HL-60/S4 (cell line): Measurements from ENCODE around the gene GPRC5D.

Source experiments
- in situ Hi-C: fragments of 300-500 bp; cut with MboI; formaldehyde crosslinking; loops from 2 replicates; pipeline ENCODE4 v1.14.3; 2022; ENCODE audit warnings: low sequenced_read_pairs

The GPRC5D gene

DNA sequence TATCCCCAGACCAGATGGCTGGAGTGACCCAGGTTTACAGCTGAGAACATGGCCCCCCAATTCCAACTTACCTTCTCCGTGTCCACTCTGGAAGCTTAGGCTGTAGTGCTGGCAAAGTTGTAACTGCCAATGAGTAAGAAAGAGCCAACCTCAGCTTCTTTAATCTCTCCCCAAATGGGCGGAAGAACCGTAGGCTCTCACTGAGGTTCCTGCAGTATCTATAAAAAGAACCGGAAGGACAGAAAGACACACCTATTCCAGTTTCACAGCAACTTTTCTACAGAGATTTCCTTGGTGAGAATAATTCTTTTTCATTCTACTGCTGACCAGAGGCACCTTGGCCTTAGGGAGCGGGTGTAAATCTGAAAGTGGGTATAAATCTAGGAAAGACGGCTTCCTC is at the start of gene GPRC5D:
Gene GPRC5D, minus strand, starts transcription at position 135 of the 400 bp plus-strand sequence. CDS start 1,786 bp downstream, outside the sequence.
- in situ Hi-C loops: no loop called here

DNA sequence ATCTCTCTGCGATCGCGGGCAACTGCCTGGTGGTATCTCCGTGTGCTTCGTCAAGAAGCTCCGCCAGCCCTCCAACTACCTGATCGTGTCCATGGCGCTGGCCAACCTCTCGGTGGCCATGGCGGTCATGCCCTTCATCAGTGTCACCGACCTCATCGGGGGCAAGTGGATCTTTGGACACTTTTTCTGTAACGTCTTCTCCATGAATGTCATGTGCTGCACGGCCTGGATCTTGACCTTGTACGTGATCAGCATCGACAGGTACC is 49.7 kb upstream of the GPRC5D start:
- in situ Hi-C loops: no loop called here

- in situ Hi-C loops: no loop called here
Measured at GRCh38 chr12:13000925-13001774, 49.2 kb upstream of the GPRC5D start.

DNA sequence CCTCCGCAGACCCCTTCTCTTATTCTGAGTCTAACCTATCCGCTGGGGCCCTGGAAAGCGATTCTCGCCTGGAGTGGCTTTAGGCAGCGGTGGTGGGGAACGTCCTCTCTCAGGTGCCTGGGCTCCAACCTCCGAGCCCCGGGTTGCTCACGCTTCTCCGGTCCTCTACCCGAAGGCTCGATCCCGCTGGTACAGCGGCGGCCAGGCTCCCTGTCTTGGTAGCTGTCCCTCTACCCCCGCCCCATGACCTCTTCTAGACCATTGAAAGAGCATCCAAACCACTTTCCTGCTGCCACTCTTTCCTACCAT is 48.6 kb upstream of the GPRC5D start:
- in situ Hi-C loops: no loop called here

GRCh38 chr12:12999959-13000615 is 48.1 kb upstream of the GPRC5D start, which contains the start of gene HEBP1:
Gene HEBP1 (minus strand): TSS chr12:13000265. CDS start chr12:13000114, 151 bp downstream.
- in situ Hi-C loops: no loop called here

GRCh38 chr12:12999271-12999958 is 47.4 kb upstream of the GPRC5D start:
- in situ Hi-C loops: no loop called here

DNA sequence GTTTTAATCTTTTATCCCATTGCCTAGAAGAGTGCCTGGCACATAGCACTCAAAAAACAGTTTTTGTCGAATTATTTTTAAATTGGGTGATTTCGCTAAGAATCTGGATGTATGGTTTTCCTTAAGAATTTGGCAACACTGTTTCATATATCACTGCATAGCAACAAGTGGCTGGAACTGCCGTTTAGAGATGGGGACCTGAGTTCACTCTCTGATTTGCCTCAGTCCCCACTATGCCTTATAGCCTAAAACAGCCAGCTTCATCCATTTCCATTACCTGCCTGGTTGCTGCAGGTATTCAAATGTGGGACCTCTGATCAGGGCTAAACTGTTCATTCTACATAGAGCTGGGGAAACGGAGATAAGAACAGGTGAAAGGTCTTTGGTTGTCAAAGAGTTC is 46.3 kb upstream of the GPRC5D start:
- in situ Hi-C loops: no loop called here

DNA sequence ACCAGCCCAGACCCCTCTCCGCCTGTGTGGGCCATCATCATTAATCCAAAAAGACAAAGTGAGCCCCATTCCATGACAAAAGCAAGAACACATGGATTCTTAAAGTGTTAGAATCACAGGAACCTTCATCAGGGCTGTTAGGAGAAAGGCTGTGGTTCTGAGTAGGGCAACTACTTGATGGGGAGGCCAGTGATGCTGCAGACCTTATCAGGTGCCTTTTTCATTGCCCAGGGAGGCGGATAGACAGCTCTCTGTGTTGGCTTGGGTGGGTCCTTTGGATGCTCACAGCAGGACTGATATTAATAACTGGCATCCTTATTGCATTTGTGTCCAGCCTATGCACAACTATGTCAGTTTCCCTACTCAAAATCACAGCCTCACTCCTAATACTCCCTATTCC is 45.8 kb upstream of the GPRC5D start:
- in situ Hi-C loops: no loop called here

GRCh38 chr12:12997156-12997555 is 45.2 kb upstream of the GPRC5D start:
- in situ Hi-C loops: no loop called here

- in situ Hi-C loops: no loop called here
Measured at GRCh38 chr12:12996209-12996608, 44.2 kb upstream of the GPRC5D start.

GRCh38 chr12:12995088-12995487 is 43.1 kb upstream of the GPRC5D start:
- in situ Hi-C loops: no loop called here

DNA sequence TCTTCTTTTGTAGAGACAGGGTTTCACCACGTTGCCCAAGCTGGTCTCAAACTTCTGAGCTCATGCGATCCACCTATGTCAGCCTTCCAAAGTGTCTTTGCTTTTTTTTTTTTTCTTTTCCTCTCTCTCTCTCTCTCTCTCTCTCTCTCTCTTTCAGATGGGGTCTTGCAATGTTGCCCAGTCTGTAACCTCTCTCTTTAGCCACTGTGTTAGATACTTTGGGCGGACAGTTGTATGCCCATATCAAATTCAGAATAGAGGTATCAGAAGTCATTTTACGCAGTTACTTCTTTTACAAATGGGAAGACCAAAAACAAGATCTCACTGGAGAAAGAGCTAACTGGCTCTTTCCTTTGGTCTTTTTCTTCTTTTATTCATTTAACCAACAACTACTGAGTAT is 41.4 kb upstream of the GPRC5D start:
- in situ Hi-C loops: no loop called here

DNA sequence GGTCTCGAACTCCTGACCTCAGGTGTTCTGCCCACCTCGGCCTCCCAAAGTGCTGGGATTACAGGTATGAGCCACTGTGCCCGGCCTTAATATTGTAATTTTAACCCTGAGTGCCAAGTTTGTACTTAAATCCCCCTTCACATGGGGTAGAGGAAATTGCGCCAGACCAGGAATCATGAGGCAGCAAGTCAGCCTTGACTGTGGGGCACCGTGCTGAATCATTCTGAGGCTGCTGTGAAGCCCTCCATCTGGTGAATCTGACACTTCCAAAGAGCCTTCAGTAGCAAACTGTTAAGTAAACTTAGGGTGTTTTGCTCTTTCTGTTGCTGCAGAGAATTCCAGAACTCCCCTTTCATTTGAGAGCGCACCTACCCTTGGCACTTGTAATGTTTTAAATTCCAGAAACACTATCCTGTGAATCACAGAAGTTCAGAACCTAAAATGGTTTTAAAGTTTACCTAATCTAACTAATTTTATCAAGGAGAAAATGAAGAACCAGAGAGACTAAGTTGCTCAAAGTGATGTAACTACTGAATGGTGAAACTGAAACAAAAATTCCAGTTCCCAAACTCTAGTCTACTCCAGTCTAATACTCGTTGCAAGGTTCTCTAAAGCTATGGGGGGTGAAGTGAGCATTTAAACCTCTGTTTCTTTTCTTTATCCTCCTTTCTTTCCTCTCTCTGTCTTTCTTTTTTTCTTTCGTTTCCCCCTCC is 40.6 kb upstream of the GPRC5D start:
- in situ Hi-C loops: no loop called here

DNA sequence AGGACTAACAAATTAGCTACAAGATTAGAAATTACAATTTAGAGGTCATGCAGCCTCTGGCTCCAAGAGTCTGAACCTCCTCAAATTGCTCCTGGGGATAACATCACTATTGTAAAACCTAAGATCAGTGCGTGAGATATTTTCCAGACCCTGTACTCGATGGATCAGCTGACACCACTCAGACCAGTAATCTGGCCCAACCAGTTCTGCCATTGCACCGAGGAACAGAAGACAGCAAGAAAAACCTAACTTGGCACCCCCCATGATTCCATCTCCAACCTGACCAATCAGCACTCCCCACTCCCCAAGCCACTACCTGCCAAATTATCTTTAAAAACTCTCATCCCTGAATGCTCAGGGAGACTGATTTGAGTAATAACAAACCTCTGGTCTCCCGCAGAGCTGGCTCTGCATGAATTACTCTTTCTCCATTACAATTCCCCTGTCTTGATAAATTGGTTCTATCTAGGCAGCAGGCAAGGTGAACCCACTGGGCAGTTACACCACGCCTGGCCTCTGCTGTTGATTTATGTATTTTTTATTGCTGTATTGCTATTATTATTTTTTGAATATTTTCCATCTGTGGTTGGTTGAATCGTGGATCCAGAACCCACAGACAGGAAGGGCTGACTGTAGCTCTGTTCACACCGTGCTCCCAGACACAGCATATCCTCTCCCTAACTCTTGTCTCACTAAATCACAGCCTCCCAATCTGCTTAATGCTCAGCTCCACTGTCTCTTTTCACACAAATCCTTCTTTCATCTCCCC is 38.9 kb upstream of the GPRC5D start:
- in situ Hi-C loops: no loop called here

GRCh38 chr12:12987421-12987820 is 35.5 kb upstream of the GPRC5D start:
- in situ Hi-C loops: no loop called here

GRCh38 chr12:12986775-12987331 is 34.9 kb upstream of the GPRC5D start:
- in situ Hi-C loops: no loop called here

GRCh38 chr12:12985817-12986408 is 33.9 kb upstream of the GPRC5D start:
- in situ Hi-C loops: no loop called here

DNA sequence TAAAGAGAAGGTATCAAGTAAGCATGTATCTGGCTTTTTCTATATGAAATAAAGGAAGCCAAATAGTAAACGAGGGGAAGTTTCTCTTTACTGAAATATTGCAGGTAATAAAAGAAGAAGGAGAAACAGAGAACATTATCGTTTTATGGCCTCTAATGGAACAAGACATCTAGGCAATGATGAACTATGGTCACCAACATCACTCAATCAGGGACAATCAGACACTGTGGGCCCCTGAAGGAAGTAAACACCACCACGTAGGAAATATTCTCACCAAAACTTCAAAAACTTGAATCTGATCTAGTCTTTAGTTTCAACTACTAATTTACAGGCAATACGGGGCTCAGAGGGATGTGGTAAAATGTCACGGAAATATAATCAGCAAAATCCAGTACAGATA is 32.2 kb upstream of the GPRC5D start:
- in situ Hi-C loops: no loop called here

DNA sequence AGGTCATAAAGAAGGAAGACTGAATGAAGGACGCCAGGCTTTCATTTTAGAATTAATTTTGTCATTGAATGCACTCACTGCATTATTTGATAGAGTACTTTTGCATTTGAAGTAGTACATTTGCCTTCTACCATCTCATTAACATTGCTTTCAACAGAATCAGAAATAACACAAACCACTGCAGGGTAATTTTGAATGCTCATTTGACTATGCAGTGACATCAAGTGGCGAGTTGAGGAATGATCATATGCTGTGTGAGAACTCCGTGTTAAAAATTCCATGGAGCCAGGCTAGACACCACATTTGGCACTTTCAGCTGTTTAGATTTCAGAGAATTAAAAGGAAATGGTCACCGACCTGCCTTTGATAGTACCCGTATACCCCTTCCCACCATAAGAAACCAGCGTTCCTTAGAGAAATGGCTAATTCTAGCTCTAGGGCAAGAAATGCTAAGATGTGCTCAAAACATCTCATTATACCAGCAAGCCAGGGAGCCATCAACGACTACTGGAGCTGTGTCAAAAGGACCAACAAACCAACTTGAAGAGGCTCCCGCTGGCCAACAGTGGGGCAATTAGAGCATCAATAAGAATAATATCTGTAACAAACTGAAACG is 31.6 kb upstream of the GPRC5D start:
- in situ Hi-C loops: no loop called here

DNA sequence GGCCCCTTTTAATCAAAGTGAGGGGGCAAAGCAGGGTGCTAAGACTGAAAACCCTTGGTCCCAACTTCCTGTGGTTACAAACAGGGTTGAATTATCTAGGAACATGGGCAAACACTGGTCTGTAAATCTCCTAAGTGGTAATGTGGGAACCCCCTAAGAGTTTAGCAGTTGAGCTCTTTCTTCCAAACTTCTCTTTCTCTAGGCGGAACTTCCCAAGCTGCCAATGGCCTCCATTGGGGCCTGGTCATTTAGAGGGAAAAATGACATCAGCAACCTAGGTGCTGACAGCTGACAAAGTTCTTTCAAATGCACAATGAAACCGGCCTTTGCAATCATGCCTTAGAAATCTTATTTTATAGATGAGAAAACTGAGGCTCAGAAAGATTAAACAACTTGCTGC is 30.4 kb upstream of the GPRC5D start:
- in situ Hi-C loops: no loop called here
